ENCODE data around the gene INPP1.
"Not testable (repeated sequence)": the region's sequence is repeated elsewhere in the genome, so short reads cannot be mapped to it uniquely, and the experiment has no call there.

Gene INPP1

GRCh38 chr2:190334479-190335224 is 8.7 kb upstream of the INPP1 start:
- no peak for DNase-seq

GRCh38 chr2:190335225-190335559 is 8.2 kb upstream of the INPP1 start:
- DNase-seq: no peak

- DNase-seq: not testable (repeated sequence)
Measured at GRCh38 chr2:190335584-190335983, 7.8 kb upstream of the INPP1 start.

DNA sequence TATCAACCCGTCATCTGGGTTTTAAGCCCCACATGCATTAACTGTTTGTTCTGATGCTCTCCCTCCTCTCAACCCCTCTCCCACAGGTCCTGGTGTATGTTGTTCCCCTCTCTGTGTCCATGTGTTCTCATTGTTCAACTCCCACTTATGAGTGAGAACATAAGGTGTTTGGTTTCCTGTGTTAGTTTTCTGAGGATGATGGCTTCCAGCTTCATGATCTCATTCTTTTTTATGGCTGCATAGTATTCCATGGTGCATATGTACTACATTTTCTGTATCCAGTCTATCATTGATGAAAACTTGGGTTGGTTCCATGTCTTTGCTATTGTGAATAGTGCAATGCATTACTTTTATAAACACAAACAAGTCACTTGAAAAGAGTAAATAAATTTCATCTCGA is 7.0 kb upstream of the INPP1 start:
- no peak for DNase-seq

GRCh38 chr2:190338453-190338852 is 4.9 kb upstream of the INPP1 start:
- DNase-seq: no peak

- DNase-seq: no peak
Measured at GRCh38 chr2:190339394-190339793, 4.0 kb upstream of the INPP1 start.

- DNase-seq: no peak
Measured at GRCh38 chr2:190340369-190340768, 3.0 kb upstream of the INPP1 start.

DNA sequence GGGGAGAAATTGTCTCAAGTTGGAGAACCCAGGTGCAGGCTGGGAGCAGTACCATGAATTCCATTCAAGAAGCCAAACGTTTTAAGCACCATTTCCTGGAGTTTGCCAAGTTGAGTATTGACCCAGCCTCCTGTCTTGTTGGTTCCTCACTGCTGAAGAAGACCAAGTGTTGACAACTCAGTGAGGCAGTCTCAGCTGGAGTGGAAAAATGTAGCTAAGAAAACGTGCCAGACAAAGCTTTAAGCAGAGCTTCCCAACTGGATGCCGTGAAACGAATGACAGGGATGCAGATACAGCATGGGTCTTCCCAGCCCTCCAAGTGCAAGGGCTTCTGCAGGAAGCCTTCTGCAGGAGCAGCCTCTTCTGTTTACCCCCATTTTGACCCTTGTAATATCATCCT is 778 bp upstream of the INPP1 start:
- no peak for DNase-seq

GRCh38 chr2:190343089-190343535 is 277 bp upstream of the INPP1 start:
- DNase-seq: peak in 1 of 5 donors; percentile 34

DNA sequence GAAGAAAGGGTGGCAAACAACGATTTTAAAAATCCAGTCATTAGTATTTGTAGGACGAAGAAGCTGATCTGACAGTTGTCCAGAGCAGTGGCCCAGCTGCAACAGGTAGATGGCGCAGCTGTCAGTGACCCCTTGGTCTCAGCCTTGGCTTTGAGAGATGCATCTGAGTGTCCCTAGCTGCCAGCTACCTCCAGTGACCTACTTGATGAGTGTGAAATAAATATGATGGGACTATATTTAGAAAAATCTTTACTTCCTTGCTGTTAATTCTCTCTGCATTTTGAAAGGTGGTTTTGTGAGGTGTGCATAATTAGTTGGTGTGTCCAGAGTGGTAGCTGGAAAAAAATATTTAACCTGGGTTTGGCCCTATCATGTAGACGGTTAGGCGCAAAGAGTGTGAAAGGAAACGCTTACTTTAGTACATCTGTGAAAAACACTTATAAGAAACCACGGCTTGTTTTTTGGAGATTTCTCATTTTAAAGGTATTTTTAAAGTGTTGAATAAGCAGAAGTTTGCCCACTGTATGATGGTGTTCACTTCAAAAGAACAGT is 963 bp downstream of the INPP1 start:
- peak in 1 of 5 donors; percentile 38 for DNase-seq

GRCh38 chr2:190350371-190350770 is 7.0 kb downstream of the INPP1 start:
- DNase-seq: no peak

- DNase-seq: no peak
Measured at GRCh38 chr2:190351955-190352354, 8.6 kb downstream of the INPP1 start.

DNA sequence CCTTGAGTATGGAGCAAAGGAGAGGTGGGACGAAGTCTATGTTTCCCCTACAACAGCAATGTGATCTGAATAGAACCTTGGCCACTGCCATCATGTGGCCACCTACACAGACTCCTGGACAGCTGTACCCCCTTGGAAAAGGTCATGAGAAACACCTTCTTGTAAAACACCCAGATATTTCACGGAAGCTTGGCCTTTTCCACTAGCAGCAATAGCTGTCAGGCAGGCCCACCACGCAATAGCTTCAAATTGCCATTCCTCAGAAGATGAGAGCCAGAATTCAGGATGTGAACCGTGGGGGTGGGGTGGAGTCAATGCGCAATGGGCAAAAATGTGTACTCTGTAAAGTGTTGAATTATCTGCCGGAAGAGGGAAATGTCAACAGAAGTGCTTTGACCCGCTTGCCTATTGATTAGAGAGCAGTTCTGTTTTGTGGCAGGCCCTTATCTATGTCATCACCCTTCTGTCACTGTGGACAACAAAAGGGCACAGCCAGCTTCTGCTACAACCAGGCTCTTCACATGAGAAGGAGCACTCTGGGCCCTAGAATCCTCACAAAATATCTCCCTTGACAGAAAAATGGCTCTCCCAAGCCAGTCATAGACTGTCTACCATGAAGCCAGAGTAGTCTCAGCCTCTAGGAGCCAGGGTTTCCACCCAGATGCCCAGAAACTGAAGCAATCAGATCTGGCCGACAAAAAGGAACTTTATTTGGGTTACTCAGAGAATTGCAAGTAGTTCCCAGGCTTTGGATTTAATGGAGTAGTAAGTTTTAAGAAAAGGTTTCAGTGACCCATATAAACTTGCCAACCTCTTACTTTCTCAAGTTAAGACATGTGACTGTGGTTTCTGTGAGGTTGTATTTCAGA is 9.5 kb downstream of the INPP1 start:
- no peak for DNase-seq

GRCh38 chr2:190353537-190353899 is 10.1 kb downstream of the INPP1 start:
- DNase-seq: no peak

- no peak for DNase-seq
Measured at GRCh38 chr2:190354003-190354690, 10.8 kb downstream of the INPP1 start.

GRCh38 chr2:190355968-190356644 is 12.7 kb downstream of the INPP1 start:
- no peak for DNase-seq

- no peak for DNase-seq
Measured at GRCh38 chr2:190357600-190357999, 14.2 kb downstream of the INPP1 start.

DNA sequence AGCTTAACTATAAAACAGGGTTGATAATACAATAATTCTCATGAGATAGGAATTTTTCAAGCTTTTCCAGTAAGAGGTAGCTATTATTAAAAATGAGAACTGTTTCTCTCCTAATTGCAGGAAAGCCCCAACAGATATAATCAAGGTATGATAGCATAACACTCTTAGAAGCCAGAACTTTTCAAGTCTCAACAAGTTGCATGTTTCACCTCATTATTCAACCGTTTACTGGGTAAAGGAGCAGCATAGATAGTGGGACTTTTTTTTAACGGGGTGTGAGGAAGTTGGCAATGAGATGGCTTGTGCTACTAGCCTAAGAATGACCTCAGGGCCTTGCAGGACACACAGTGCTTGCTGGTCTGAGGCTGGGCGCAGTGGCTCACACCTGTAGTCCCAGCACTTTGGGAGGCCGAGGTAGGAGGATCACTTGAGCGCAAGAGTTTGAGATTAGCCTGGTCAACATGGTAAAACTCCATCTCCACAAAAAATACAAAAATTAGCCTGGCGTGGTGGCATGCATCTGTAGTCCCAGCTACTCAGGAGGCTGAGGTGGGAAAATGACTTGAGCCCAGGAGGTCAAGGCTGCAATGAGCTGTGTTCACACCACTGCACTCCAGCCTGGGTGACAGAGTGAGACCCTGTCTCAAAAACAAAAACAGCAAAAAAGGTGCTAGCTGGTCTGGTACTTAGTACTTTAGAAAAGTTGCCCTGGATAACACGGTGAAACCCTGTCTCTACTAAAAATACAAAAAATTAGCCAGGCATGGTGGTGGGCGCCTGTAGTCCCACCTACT is 15.5 kb downstream of the INPP1 start:
- DNase-seq: not testable (repeated sequence)

- no peak for DNase-seq
Measured at GRCh38 chr2:190360561-190360960, 17.2 kb downstream of the INPP1 start.

- no peak for DNase-seq
Measured at GRCh38 chr2:190360965-190361364, 17.6 kb downstream of the INPP1 start.

DNA sequence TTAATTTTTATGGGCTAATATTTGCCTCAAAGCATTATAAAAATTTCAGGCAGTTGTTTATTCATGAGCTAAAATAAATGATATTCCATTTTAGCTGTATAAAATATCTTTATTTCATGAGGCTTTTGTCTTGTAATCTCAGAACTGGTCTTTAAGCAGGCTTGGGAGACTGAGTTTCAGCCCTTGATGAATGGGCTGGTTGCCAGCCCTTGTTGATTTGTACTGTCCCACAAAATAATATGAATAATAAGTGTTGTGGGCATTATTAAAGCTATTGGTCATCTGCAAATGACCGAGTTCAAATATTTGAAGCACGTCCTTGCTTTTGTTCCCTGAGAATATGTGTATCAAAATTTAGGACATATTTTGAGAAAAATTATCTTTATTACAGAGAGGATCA is 18.2 kb downstream of the INPP1 start:
- DNase-seq: no peak

DNA sequence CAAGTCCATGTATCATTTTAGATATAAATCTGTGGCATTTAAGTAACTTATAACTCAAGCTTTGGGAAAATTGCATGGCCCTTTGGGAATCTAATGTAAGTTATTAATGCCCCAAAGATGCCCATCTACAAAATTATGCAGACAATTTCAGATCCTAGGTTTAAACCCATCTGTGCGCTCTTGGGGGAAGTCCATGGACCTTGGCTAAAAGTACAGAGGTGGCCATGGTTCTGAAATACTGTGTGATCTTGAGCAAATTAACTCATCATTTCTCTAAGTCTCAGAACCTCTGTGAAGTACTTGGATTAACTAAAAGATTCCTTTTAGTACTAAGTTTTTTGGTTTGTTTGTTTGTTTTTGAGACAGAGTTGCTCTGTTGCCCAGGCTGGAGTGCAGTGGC is 19.5 kb downstream of the INPP1 start:
- DNase-seq: no peak
